HEK293 (cell line): ENCODE data around the gene PSTPIP1.
A peak's percentile ranks its signal among the peaks of the same experiment; 100 is the strongest.

Source experiments
- CTCF ChIA-PET: fragments of 350-600 bp; formaldehyde crosslinking; extraction: SDS; loops from one replicate; lab custom pipeline; 2021; ENCODE audit warnings: antibody characterized with exemption; lab: Yijun Ruan, JAX
- POLR2A ChIA-PET: fragments of 300-600 bp; formaldehyde crosslinking; extraction: SDS; loops from one replicate; lab custom pipeline; 2020; ENCODE audit warnings: antibody characterized with exemption, inconsistent platforms; lab: Yijun Ruan, JAX
- H3K27ac ChIP-seq: fragments of 200-500 bp; sonication (Bioruptor generic); 2 replicates; pipeline ENCODE4 v1.5.1; 2014; ENCODE audit warnings: low read depth, low read length, control low read depth, inconsistent platforms; ENCODE audit errors: extremely low read depth
- H3K36me3 ChIP-seq, 2 experiments: fragments of 200-500 bp in 1 of 2; sonication (Bioruptor generic) in 1 of 2; 1 replicate in 1 of 2; 2 replicates in 1 of 2; pipeline ENCODE4 v1.5.1; 2014 to 2017; ENCODE audit warnings: inconsistent platforms in 2 of 2, low read length in 2 of 2; ENCODE audit not compliant: control insufficient read depth in 2 of 2, insufficient read depth in 1 of 2
- H3K4me1 ChIP-seq: fragments of 200-500 bp; sonication (Bioruptor generic); 2 replicates; pipeline ENCODE4 v1.5.1; 2014; ENCODE audit warnings: mild to moderate bottlenecking, low read length, inconsistent platforms; ENCODE audit not compliant: control insufficient read depth, insufficient read depth
- H3K4me3 ChIP-seq: 2 replicates; pipeline ENCODE4 v1.5.1; 2011; ENCODE audit warnings: low read depth, mild to moderate bottlenecking, control low read depth, low read length, moderate library complexity
- H3K9me3 ChIP-seq: fragments of 200-500 bp; sonication (Bioruptor generic); 2 replicates; pipeline ENCODE4 v1.5.1; 2014; ENCODE audit warnings: low read depth, low read length, inconsistent platforms; ENCODE audit not compliant: control insufficient read depth, insufficient read depth
- EGR2 ChIP-seq: fragments of 450-650 bp; formaldehyde crosslinking; IDR thresholded peaks from 2 replicates; pipeline ENCODE4 v1.5.1; 2016; ENCODE audit warnings: low read depth, missing biosample characterization, missing genetic modification characterization
- GLI4 ChIP-seq: fragments of 450-650 bp; formaldehyde crosslinking; IDR thresholded peaks from 2 replicates; pipeline ENCODE4 v1.5.1; 2016; ENCODE audit warnings: missing biosample characterization, missing genetic modification characterization
- MYNN ChIP-seq: fragments of 450-650 bp; formaldehyde crosslinking; IDR thresholded peaks from 2 replicates; pipeline ENCODE4 v1.5.1; 2016; ENCODE audit warnings: missing biosample characterization, missing genetic modification characterization, borderline replicate concordance
- OSR2 ChIP-seq: fragments of 450-650 bp; formaldehyde crosslinking; IDR thresholded peaks from 2 replicates; pipeline ENCODE4 v1.5.1; 2016; ENCODE audit warnings: missing biosample characterization, missing genetic modification characterization
- OVOL3 ChIP-seq: fragments of 450-650 bp; formaldehyde crosslinking; IDR thresholded peaks from 2 replicates; pipeline ENCODE4 v1.5.1; 2016; ENCODE audit warnings: missing biosample characterization, missing genetic modification characterization
- PRDM1 ChIP-seq: fragments of 450-650 bp; formaldehyde crosslinking; IDR thresholded peaks from 2 replicates; pipeline ENCODE4; 2016; ENCODE audit warnings: missing biosample characterization, missing genetic modification characterization
- REPIN1 ChIP-seq: fragments of 450-650 bp; formaldehyde crosslinking; IDR thresholded peaks from 2 replicates; pipeline ENCODE4 v1.5.1; 2017; ENCODE audit warnings: missing biosample characterization, missing genetic modification characterization, low read depth
- WT1 ChIP-seq: fragments of 450-650 bp; formaldehyde crosslinking; IDR thresholded peaks from 2 replicates; pipeline ENCODE4 v1.5.1; 2016; ENCODE audit warnings: missing biosample characterization, missing genetic modification characterization
- ZBTB1 ChIP-seq: fragments of 450-650 bp; formaldehyde crosslinking; IDR thresholded peaks from 2 replicates; pipeline ENCODE4 v1.5.1; 2016; ENCODE audit warnings: missing biosample characterization, missing genetic modification characterization
- ZFHX2 ChIP-seq: fragments of 450-650 bp; formaldehyde crosslinking; conservative IDR thresholded peaks from 2 replicates; pipeline ENCODE4 v1.5.1; 2016; ENCODE audit warnings: missing biosample characterization, missing genetic modification characterization
- ZIC2 ChIP-seq: fragments of 450-650 bp; formaldehyde crosslinking; IDR thresholded peaks from 2 replicates; pipeline ENCODE4 v1.5.1; 2016; ENCODE audit warnings: missing biosample characterization, missing genetic modification characterization
- ZNF112 ChIP-seq: fragments of 450-650 bp; formaldehyde crosslinking; IDR thresholded peaks from 2 replicates; pipeline ENCODE4 v1.5.0; 2017; ENCODE audit warnings: missing biosample characterization, missing genetic modification characterization
- ZNF114 ChIP-seq: fragments of 450-650 bp; formaldehyde crosslinking; IDR thresholded peaks from 2 replicates; pipeline ENCODE4 v1.5.0; 2017; ENCODE audit warnings: missing biosample characterization, missing genetic modification characterization
- ZNF146 ChIP-seq: fragments of 450-650 bp; formaldehyde crosslinking; IDR thresholded peaks from 2 replicates; pipeline ENCODE4 v1.5.1; 2016; ENCODE audit warnings: missing biosample characterization, missing genetic modification characterization
- ZNF174 ChIP-seq: fragments of 450-650 bp; formaldehyde crosslinking; IDR thresholded peaks from 2 replicates; pipeline ENCODE4 v1.5.0; 2017; ENCODE audit warnings: missing biosample characterization, mild to moderate bottlenecking, missing genetic modification characterization
- ZNF311 ChIP-seq: fragments of 450-650 bp; formaldehyde crosslinking; IDR thresholded peaks from 2 replicates; pipeline ENCODE4 v1.5.1; 2017; ENCODE audit warnings: missing biosample characterization, missing genetic modification characterization, borderline replicate concordance
- ZNF366 ChIP-seq: fragments of 450-650 bp; formaldehyde crosslinking; conservative IDR thresholded peaks from 2 replicates; pipeline ENCODE4 v1.5.1; 2016; ENCODE audit warnings: missing biosample characterization, missing genetic modification characterization
- ZNF404 ChIP-seq: fragments of 450-650 bp; formaldehyde crosslinking; IDR thresholded peaks from 2 replicates; pipeline ENCODE4 v1.5.1; 2017; ENCODE audit warnings: missing biosample characterization, missing genetic modification characterization
- ZNF48 ChIP-seq: fragments of 450-650 bp; formaldehyde crosslinking; IDR thresholded peaks from 2 replicates; pipeline ENCODE4 v1.5.1; 2016; ENCODE audit warnings: missing biosample characterization, missing genetic modification characterization
- ZNF510 ChIP-seq: fragments of 450-650 bp; formaldehyde crosslinking; IDR thresholded peaks from 2 replicates; pipeline ENCODE4 v1.5.1; 2018; ENCODE audit warnings: mild to moderate bottlenecking, missing genetic modification characterization, missing biosample characterization; ENCODE audit not compliant: insufficient replicate concordance
- ZNF555 ChIP-seq: fragments of 450-650 bp; formaldehyde crosslinking; conservative IDR thresholded peaks from 2 replicates; pipeline ENCODE4 v1.5.1; 2017; ENCODE audit warnings: missing biosample characterization, mild to moderate bottlenecking, missing genetic modification characterization, inconsistent platforms
- ZNF560 ChIP-seq: fragments of 450-650 bp; formaldehyde crosslinking; IDR thresholded peaks from 2 replicates; pipeline ENCODE4 v1.5.1; 2017; ENCODE audit warnings: missing biosample characterization, missing genetic modification characterization, borderline replicate concordance
- ZNF768 ChIP-seq: fragments of 450-650 bp; formaldehyde crosslinking; IDR thresholded peaks from 2 replicates; pipeline ENCODE4 v1.5.1; 2018; ENCODE audit warnings: missing biosample characterization, mild to moderate bottlenecking, missing genetic modification characterization
- ZNF830 ChIP-seq: fragments of 450-650 bp; IDR thresholded peaks from 2 replicates; pipeline ENCODE4 v1.5.0; 2018; ENCODE audit warnings: missing biosample characterization, missing genetic modification characterization, low read depth, mild to moderate bottlenecking, moderate library complexity
- TF ChIP-seq, protein P1 (sequence below): fragments of 450-650 bp; formaldehyde crosslinking; IDR thresholded peaks from 2 replicates; pipeline ENCODE4 v1.5.1; 2016; ENCODE audit warnings: missing biosample characterization, missing genetic modification characterization
- TF ChIP-seq, protein P2 (sequence below): fragments of 450-650 bp; formaldehyde crosslinking; IDR thresholded peaks from 2 replicates; pipeline ENCODE4 v1.5.1; 2016; ENCODE audit warnings: missing biosample characterization, missing genetic modification characterization
- TF ChIP-seq, protein P3 (sequence below): fragments of 450-650 bp; formaldehyde crosslinking; IDR thresholded peaks from 2 replicates; pipeline ENCODE4 v1.5.1; 2016; ENCODE audit warnings: missing biosample characterization, missing genetic modification characterization

The PSTPIP1 gene

DNA sequence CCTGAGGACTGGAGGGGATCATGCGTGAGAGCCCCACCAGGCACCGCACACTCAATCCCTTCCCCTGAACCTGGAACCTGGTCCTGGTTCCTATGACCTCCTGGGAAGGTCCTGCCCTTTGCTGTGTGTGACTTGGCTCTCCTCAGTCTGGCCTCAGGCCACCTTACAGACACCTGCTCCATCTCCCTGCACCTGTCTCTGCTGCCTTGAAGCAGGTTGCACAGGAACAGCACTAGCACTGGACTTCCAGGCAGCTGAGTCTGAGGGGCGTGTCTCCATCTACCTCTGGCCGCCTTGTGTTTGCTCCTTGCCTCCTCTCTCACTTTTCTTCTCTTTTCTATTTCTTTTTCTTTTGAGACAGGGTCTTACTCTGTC is 15.4 kb downstream of the PSTPIP1 start (continued):
- TF ChIP-seq ZNF830 (tag by site-specific recombination) (no peak), ZNF112 (no peak), REPIN1 (tag by site-specific recombination) (no peak), ZNF146 (tag by site-specific recombination) (no peak), ZNF555 (no peak), ZNF174 (tag by site-specific recombination) (no peak), OSR2 (tag by site-specific recombination) (no peak), ZNF114 (no peak)

DNA sequence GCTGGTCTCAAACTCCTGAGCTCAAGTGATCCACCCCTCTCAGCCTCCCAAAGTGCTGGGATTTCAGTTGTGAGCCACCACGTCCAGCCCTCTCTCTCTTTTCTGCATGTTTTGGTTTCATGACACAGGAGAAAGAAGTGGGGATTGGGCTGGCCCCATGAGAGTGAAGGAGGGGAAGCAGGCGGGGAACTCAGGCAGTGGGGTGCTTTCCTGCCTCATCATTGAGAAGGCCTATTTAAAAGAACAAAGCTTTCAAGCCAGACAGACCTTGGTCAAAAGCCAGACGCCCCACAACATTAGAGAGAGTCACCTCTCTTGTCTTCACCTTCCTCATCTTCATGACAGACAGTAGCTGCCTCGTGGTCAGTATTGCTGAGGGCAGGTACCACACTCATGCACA is 15.9 kb downstream of the PSTPIP1 start:
- Histone ChIP-seq H3K9me3 (no peaks in the 10 kb centered on the region), H3K4me3 (no peak overlapping the region), H3K36me3 (no peaks in the 10 kb centered on the region), H3K4me1 (no peaks in the 10 kb centered on the region), H3K27ac (no peak overlapping the region)
- ChIA-PET POLR2A (no interaction called here), CTCF (interaction anchor here (0.6 to 1.1 kb wide), 2 partner anchors 13 to 860 kb away, joined by 3 to 4 read pairs; no protein-coding TSS in a partner anchor)
- TF ChIP-seq ZNF404 (tag by site-specific recombination): no peak
- no peak for TF ChIP-seq ZNF174 (tag by site-specific recombination)
- TF ChIP-seq, protein P1, sequence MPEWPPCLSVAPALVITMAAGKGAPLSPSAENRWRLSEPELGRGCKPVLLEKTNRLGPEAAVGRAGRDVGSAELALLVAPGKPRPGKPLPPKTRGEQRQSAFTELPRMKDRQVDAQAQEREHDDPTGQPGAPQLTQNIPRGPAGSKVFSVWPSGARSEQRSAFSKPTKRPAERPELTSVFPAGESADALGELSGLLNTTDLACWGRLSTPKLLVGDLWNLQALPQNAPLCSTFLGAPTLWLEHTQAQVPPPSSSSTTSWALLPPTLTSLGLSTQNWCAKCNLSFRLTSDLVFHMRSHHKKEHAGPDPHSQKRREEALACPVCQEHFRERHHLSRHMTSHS: no peak
- TF ChIP-seq ZNF311: no peak
- no peak for TF ChIP-seq ZNF48 (tag by site-specific recombination)

DNA sequence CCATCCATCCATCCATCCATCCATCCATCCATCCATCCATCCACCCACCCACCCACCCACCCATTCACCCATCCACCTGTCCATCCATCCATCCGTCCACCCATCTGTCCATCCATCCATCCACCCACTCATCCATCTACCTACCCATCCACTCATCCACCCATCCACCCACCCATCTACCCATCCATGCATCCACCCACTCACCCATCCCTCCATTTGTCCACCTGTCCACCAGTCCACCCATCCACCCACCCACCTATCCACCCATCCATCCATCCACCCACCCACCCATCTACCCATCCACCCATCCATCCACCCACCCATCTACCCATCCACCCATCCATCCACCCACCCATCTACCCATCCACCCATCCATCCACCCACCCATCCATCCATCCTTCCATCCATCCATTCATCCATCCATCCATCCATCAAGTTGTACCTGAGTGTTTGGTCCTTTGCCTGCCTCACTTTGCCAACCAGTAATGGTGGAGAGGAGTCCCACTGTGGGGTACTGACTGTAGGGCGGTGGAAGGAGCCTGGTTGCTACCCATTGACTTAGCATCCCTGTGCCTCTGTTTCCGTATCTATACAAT is 17.3 kb downstream of the PSTPIP1 start:
- H3K36me3 ChIP-seq: no peaks in the 10 kb centered on the region
- no peak overlapping the region for H3K27ac ChIP-seq
- TF ChIP-seq GLI4 (tag by site-specific recombination) (no peak), OVOL3 (tag by site-specific recombination) (no peak), ZNF366 (tag by site-specific recombination) (peak; percentile 81), ZFHX2 (peak; percentile 89), EGR2 (tag by site-specific recombination) (peak; percentile 96)
- TF ChIP-seq, protein P2, sequence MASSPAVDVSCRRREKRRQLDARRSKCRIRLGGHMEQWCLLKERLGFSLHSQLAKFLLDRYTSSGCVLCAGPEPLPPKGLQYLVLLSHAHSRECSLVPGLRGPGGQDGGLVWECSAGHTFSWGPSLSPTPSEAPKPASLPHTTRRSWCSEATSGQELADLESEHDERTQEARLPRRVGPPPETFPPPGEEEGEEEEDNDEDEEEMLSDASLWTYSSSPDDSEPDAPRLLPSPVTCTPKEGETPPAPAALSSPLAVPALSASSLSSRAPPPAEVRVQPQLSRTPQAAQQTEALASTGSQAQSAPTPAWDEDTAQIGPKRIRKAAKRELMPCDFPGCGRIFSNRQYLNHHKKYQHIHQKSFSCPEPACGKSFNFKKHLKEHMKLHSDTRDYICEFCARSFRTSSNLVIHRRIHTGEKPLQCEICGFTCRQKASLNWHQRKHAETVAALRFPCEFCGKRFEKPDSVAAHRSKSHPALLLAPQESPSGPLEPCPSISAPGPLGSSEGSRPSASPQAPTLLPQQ: no peak
- CTCF ChIA-PET: interaction anchor here (0.6 to 1.0 kb wide), 3 partner anchors 23 to 296 kb away, joined by 4 to 5 read pairs (median 4); no protein-coding TSS in a partner anchor
- no peak overlapping the region for H3K4me3 ChIP-seq
- no peaks in the 10 kb centered on the region for H3K9me3 ChIP-seq
- no peaks in the 10 kb centered on the region for H3K4me1 ChIP-seq
- POLR2A ChIA-PET: no interaction called here

DNA sequence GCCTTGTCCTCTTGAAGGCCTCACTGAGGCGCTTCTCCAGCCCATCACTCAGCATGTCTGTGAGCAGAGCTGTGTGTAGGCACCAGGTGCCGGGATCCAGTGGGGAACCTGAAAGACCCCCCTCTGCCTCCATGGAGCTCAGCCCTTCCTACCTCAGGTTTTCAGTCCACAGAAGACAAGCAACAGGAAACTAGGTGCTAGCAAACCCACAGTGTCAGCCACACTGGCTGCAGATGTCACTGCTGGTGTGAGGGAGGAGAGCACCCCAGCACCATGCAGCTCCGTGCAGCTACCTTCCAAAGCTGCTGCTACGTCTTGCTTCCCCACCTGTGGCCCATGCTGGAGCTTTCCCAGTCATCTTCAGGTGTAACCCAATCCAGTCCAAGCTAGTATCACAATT is 17.9 kb downstream of the PSTPIP1 start:
- Histone ChIP-seq H3K9me3 (no peaks in the 10 kb centered on the region), H3K4me3 (no peak overlapping the region), H3K4me1 (no peaks in the 10 kb centered on the region), H3K27ac (no peak overlapping the region), H3K36me3 (no peaks in the 10 kb centered on the region)
- ChIA-PET POLR2A (no interaction called here), CTCF (interaction anchor here (0.6 to 1.0 kb wide), 5 partner anchors 9 to 295 kb away, joined by 3 to 5 read pairs (median 4); no protein-coding TSS in a partner anchor)
- TF ChIP-seq ZNF560 (tag by site-specific recombination) (no peak), ZNF510 (tag by site-specific recombination) (no peak), PRDM1 (tag by site-specific recombination) (no peak), MYNN (tag by site-specific recombination) (no peak), ZNF112 (no peak), ZBTB1 (tag by site-specific recombination) (no peak), WT1 (tag by site-specific recombination) (no peak), ZNF768 (tag by site-specific recombination) (no peak), ZIC2 (no peak)
- TF ChIP-seq, protein P3, sequence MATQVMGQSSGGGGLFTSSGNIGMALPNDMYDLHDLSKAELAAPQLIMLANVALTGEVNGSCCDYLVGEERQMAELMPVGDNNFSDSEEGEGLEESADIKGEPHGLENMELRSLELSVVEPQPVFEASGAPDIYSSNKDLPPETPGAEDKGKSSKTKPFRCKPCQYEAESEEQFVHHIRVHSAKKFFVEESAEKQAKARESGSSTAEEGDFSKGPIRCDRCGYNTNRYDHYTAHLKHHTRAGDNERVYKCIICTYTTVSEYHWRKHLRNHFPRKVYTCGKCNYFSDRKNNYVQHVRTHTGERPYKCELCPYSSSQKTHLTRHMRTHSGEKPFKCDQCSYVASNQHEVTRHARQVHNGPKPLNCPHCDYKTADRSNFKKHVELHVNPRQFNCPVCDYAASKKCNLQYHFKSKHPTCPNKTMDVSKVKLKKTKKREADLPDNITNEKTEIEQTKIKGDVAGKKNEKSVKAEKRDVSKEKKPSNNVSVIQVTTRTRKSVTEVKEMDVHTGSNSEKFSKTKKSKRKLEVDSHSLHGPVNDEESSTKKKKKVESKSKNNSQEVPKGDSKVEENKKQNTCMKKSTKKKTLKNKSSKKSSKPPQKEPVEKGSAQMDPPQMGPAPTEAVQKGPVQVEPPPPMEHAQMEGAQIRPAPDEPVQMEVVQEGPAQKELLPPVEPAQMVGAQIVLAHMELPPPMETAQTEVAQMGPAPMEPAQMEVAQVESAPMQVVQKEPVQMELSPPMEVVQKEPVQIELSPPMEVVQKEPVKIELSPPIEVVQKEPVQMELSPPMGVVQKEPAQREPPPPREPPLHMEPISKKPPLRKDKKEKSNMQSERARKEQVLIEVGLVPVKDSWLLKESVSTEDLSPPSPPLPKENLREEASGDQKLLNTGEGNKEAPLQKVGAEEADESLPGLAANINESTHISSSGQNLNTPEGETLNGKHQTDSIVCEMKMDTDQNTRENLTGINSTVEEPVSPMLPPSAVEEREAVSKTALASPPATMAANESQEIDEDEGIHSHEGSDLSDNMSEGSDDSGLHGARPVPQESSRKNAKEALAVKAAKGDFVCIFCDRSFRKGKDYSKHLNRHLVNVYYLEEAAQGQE (tag by site-specific recombination): no peak
